Measurements from ENCODE around the gene NOTCH1. TPM values are rescaled to one million over a fixed set of nuclear protein-coding genes. Genes with fewer than 3 reads are reported as not detected.

NOTCH1 gene
- total RNA-seq, 2 experiments from 2014 or later: 67.3 to 73.5 TPM

DNA sequence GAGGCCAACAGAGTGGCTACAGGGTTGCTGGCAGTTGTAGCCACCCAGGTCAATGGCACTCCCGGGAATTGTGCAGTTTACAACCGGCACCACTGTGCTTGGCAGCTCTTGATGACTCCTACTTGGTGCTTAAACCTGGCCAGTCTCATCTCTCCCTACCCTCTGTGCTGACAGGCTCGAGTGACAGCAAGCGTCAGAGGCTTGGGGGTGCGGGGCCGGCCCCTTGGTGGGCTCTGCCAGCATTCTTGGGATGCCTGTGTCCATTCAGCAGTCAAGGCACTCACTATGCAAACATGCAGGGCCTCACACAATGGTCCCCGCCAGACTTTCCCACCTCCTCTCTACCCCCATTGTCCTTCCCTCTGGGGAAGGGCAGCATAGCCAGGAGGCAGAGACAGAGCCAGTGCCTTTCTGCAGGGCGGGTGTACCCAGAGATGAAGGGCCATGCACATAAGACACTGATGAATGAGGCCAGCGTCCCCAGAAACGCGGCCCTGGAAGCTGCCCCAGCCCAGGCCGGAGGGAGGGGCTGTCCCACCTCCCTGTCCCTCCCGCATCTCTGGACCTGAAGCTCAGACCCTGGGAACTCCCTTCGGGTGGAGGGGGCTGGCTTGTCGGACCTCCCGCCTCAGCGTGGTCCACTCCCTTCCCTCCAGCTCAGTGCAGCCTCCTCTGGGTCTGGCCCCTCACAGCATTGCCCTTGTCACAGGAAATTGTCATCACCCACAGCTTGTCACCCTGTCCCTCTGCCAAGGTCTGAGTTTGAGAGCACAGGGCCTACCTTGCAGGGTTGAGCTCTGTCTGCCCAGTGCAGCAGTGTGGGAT, 26.4 kb upstream of the NOTCH1 start:
- DNase-seq (no peak), ATAC-seq (no peak)
- peaks cover 2% of the 10 kb centered on the region for H3K9me3 Mint-ChIP-seq (ENCODE audit: low read depth)
- no peak overlapping the region for H3K4me3 Mint-ChIP-seq
- CTCF ChIA-PET: interaction anchor here (1.1 kb wide), 1 partner anchor 11 kb away, joined by 3 read pairs; no protein-coding TSS in a partner anchor
- H3K4me1 Mint-ChIP-seq: peaks cover 6% of the 10 kb centered on the region
- H3K27me3 Mint-ChIP-seq: peaks cover 2% of the 10 kb centered on the region
- H3K27ac Mint-ChIP-seq: no peak overlapping the region
- H3K36me3 Mint-ChIP-seq: no peaks in the 10 kb centered on the region

- Mint-ChIP-seq H3K36me3 (no peaks in the 10 kb centered on the region), H3K9me3 (ENCODE audit: low read depth) (peaks cover 2% of the 10 kb centered on the region), H3K27me3 (peaks cover 2% of the 10 kb centered on the region), H3K4me1 (peaks cover 1% of the 10 kb centered on the region), H3K27ac (no peak overlapping the region), H3K4me3 (no peak overlapping the region)
- CTCF ChIA-PET: interaction anchor here (1.1 kb wide), 1 partner anchor 10 kb away, joined by 3 read pairs; no protein-coding TSS in a partner anchor
- no peak for ATAC-seq
- no peak for DNase-seq
Observed at GRCh38 chr9:136571531-136571930, 25.7 kb upstream of the NOTCH1 start.

GRCh38 chr9:136570916-136571315, 25.1 kb upstream of the NOTCH1 start:
- Mint-ChIP-seq H3K36me3 (no peaks in the 10 kb centered on the region), H3K27me3 (peaks cover 2% of the 10 kb centered on the region), H3K9me3 (ENCODE audit: low read depth) (peaks cover 2% of the 10 kb centered on the region), H3K4me3 (no peak overlapping the region), H3K4me1 (no peaks in the 10 kb centered on the region), H3K27ac (no peak overlapping the region)
- DNase-seq (no peak), ATAC-seq (no peak)
- CTCF ChIA-PET: interaction anchor here (1.1 kb wide), 1 partner anchor 10 kb away, joined by 3 read pairs; no protein-coding TSS in a partner anchor

- no peak overlapping the region for H3K27ac Mint-ChIP-seq
- no peak overlapping the region for H3K4me3 Mint-ChIP-seq
- CTCF ChIA-PET: no interaction called here
- peaks cover 2% of the 10 kb centered on the region for H3K27me3 Mint-ChIP-seq
- H3K4me1 Mint-ChIP-seq: no peaks in the 10 kb centered on the region
- DNase-seq: no peak
- H3K9me3 Mint-ChIP-seq (ENCODE audit: low read depth): peaks cover 2% of the 10 kb centered on the region
- no peak for ATAC-seq
- H3K36me3 Mint-ChIP-seq: no peaks in the 10 kb centered on the region
Observed at GRCh38 chr9:136570191-136570845, 24.5 kb upstream of the NOTCH1 start.

- CTCF ChIA-PET: no interaction called here
- peaks cover 2% of the 10 kb centered on the region for H3K27me3 Mint-ChIP-seq
- peaks cover 2% of the 10 kb centered on the region for H3K9me3 Mint-ChIP-seq (ENCODE audit: low read depth)
- H3K27ac Mint-ChIP-seq: no peak overlapping the region
- no peaks in the 10 kb centered on the region for H3K4me1 Mint-ChIP-seq
- no peak for ATAC-seq
- DNase-seq: no peak
- no peaks in the 10 kb centered on the region for H3K36me3 Mint-ChIP-seq
- no peak overlapping the region for H3K4me3 Mint-ChIP-seq
Observed at GRCh38 chr9:136569526-136570148, 23.8 kb upstream of the NOTCH1 start.

GRCh38 chr9:136568288-136569081, 22.6 kb upstream of the NOTCH1 start:
- Mint-ChIP-seq H3K9me3 (ENCODE audit: low read depth) (peaks cover 2% of the 10 kb centered on the region), H3K27ac (no peak overlapping the region), H3K27me3 (no peaks in the 10 kb centered on the region), H3K4me3 (no peak overlapping the region), H3K36me3 (no peaks in the 10 kb centered on the region), H3K4me1 (no peaks in the 10 kb centered on the region)
- CTCF ChIA-PET: no interaction called here
- no peak for ATAC-seq
- DNase-seq: no peak

- no peaks in the 10 kb centered on the region for H3K4me1 Mint-ChIP-seq
- H3K4me3 Mint-ChIP-seq: no peak overlapping the region
- H3K27ac Mint-ChIP-seq: no peak overlapping the region
- no peak for DNase-seq
- H3K27me3 Mint-ChIP-seq: no peaks in the 10 kb centered on the region
- H3K9me3 Mint-ChIP-seq (ENCODE audit: low read depth): peaks cover 2% of the 10 kb centered on the region
- CTCF ChIA-PET: no interaction called here
- H3K36me3 Mint-ChIP-seq: no peaks in the 10 kb centered on the region
- no peak for ATAC-seq
Observed at GRCh38 chr9:136567651-136568287, 21.9 kb upstream of the NOTCH1 start.

- Mint-ChIP-seq H3K27ac (no peak overlapping the region), H3K27me3 (no peaks in the 10 kb centered on the region), H3K4me1 (no peaks in the 10 kb centered on the region), H3K36me3 (no peaks in the 10 kb centered on the region), H3K4me3 (no peak overlapping the region), H3K9me3 (ENCODE audit: low read depth) (peaks cover 2% of the 10 kb centered on the region)
- CTCF ChIA-PET: no interaction called here
- ATAC-seq: no peak
- no peak for DNase-seq
Observed at GRCh38 chr9:136566901-136567300, 21.1 kb upstream of the NOTCH1 start.

GRCh38 chr9:136566553-136566895, 20.7 kb upstream of the NOTCH1 start:
- no peaks in the 10 kb centered on the region for H3K36me3 Mint-ChIP-seq
- peaks cover 2% of the 10 kb centered on the region for H3K9me3 Mint-ChIP-seq (ENCODE audit: low read depth)
- no peaks in the 10 kb centered on the region for H3K4me1 Mint-ChIP-seq
- no peak overlapping the region for H3K27ac Mint-ChIP-seq
- ATAC-seq (no peak), DNase-seq (no peak)
- H3K4me3 Mint-ChIP-seq: no peak overlapping the region
- H3K27me3 Mint-ChIP-seq: no peaks in the 10 kb centered on the region
- CTCF ChIA-PET: no interaction called here

DNA sequence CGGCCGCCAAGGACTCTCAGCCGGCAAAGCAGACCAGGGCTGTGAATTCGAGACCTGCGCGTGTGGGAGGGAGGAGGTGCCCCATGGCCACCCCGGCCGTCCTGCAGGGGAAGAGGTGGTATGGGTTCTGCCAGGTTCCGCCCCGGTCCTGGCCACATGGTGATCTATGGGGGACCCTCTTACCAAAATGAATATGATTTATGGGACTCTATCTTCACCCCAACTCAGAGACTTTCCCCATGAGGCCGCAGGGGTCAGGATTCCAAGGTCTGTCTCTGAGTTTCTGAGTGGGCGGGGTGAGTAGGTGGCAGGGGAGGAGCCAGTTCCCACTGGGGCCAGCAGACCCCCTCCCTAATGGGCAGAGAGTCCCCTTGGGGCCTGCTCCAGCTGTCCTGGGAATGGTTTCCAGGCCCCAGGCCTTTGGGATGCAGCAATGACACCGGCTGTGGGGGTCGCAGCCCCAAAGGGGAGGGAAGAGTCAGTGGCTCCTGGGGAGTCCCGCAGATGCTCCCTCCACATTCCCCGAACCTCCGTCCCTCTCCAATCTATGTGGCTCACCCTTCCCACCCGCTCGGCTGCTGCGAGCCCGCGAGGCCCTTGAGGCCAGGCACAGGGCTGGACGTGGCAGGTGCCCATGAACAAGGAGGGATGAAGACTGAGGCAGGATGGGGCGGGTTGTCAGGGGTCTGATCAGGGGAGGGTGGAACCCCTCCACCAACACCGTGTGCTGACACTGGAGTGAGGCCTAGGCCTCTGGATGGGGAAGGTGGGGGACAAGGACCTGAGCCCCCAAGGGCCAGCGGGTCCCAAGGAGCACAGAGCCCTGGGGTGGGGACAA, 20.1 kb upstream of the NOTCH1 start:
- Mint-ChIP-seq H3K4me1 (no peaks in the 10 kb centered on the region), H3K27me3 (no peaks in the 10 kb centered on the region), H3K4me3 (no peak overlapping the region), H3K9me3 (ENCODE audit: low read depth) (peaks cover 2% of the 10 kb centered on the region), H3K36me3 (no peaks in the 10 kb centered on the region), H3K27ac (no peak overlapping the region)
- no peak for ATAC-seq
- CTCF ChIA-PET: no interaction called here
- no peak for DNase-seq

DNA sequence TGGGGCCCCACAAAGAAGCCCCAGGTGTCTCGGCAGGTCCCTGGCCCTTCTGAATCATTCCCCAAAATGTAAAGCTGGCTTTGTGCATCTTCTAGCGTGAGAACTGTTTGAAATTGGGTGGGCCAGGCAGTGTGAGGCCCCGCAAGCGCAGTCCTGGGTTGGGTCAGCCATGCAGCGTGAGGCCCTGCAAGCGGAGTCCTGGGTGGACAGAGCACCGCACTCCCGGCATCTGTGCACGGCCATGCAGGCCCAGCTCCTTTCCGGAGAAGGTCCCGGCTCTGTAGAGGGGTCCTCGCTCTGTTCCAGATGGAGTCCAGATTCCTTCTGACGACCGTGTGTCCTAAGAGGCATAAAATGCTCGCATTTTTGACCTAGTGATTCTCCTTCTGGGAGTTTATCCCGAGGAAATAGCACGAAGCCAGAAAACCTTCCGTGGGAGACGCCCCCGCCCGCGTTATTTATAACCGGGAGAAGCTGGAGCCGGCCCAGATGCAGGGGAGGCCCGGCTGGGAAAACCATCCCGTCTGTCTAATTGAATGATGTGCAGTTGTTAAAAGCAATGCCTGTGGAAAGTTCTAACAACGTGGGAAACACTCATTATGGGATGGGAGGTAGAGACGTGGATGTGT, 19.4 kb upstream of the NOTCH1 start:
- H3K27me3 Mint-ChIP-seq: no peaks in the 10 kb centered on the region
- CTCF ChIA-PET: interaction anchor here (1.2 kb wide), 1 partner anchor 27 kb away, joined by 3 read pairs; no protein-coding TSS in a partner anchor
- peaks cover 6% of the 10 kb centered on the region for H3K9me3 Mint-ChIP-seq (ENCODE audit: low read depth)

More for the DNA sequence above, 19.4 kb upstream of the NOTCH1 start:
- Mint-ChIP-seq H3K4me3 (no peak overlapping the region), H3K4me1 (no peaks in the 10 kb centered on the region), H3K36me3 (peaks cover 2% of the 10 kb centered on the region), H3K27ac (no peak overlapping the region)
- no peak for ATAC-seq
- DNase-seq: no peak
